Measurements from ENCODE around the gene B4GALNT1.
"Not testable (repeated sequence)": the region's sequence is repeated elsewhere in the genome, so short reads cannot be mapped to it uniquely, and the experiment has no call there.

The B4GALNT1 gene

DNA sequence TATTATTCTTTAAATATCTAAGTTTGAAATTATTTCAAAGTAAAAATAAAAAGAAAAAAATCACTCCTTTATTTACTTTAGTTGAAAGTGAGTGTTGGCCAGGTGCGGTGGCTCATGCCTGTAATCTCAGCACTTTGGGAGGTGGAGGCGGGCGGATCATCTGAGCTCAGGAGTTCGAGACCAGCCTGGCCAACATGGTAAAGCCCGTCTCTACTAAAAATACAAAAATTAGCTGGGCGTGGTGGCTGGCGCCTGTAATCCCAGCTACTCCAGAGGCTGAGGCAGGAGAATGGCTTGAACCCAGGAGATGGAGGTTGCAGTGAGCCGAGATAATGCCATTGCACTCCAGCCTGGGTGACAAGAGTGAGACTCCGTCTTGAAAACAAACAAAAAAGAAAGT, 3.7 kb upstream of the B4GALNT1 start:
- not testable (repeated sequence) for DNase-seq

GRCh38 chr12:57632073-57632957, 686 bp downstream of the B4GALNT1 start:
- DNase-seq = no peak

GRCh38 chr12:57631566-57632072, 1.4 kb downstream of the B4GALNT1 start:
- DNase-seq = no peak

GRCh38 chr12:57630891-57631433, 2.0 kb downstream of the B4GALNT1 start:
- DNase-seq = peak; percentile 18

GRCh38 chr12:57629897-57630471, 3.0 kb downstream of the B4GALNT1 start:
- no peak for DNase-seq

DNA sequence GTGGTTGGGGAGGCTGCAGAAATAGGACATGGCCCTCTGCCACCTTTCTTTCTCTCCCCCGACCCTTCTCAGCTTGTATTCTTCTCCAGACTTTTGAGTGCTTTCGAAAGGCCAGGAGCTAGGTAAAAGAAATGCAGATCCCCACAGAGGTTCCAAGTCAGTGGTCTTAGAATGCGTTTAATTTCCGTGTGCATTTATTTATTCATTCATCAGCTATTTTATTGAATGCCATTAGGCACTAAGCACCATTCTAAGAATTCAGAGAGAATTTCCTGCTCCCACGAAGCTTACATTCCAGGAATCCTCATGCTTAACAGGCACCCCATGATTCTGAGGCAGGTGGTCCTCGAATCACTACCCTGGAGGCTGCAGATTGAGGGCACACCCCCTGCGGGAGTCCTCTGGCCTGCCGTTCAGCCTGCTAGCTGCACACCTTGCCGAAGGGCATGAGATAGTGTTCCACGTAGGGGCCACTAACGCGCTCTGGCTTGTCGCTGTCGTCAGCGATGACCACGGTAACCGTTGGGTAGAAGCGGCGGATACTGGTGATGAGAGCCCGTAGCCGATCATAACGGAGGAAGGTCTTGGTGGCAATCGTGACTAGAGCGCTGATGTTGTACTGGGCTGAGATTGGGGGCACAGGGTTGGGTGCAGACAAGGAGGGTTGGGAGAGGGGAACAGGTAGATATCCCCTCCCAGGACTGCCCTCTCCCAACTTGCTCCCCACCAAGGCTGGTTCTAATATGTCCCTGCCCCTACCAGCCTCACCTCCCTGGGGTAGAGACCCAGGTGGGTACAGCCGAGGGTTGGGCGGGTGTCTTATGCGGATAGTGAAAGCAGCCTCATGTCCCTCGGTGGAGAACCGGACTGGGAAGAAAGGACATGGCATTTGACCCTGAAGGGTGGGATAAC, 4.5 kb downstream of the B4GALNT1 start:
- DNase-seq = no peak

GRCh38 chr12:57627501-57628279, 5.3 kb downstream of the B4GALNT1 start:
- DNase-seq = peak; percentile 44

DNA sequence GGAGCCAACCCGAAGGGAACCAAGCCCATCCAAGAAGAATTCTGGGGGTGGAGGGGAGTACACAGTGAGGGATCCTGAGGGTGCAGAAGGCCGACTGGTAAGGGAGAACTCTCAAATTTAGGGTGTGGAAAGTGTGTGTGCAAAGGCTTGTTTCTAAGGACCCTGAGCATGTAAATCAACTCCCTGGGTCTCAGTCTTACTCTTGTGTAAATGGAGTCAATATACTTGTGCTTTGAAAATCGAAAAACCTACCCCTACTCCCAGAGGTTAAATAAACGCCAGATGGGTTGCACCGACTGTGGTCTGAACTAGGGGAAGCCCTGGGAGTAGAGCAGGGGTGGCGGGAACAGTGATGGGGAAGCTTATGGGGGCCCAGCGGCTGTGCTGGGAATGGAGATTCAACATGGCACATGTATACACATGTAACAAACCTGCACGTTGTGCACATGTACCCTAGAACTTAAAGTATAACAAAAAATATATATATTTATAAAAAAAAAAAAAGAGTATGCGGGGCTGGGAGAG, 6.0 kb downstream of the B4GALNT1 start:
- no peak for DNase-seq

DNA sequence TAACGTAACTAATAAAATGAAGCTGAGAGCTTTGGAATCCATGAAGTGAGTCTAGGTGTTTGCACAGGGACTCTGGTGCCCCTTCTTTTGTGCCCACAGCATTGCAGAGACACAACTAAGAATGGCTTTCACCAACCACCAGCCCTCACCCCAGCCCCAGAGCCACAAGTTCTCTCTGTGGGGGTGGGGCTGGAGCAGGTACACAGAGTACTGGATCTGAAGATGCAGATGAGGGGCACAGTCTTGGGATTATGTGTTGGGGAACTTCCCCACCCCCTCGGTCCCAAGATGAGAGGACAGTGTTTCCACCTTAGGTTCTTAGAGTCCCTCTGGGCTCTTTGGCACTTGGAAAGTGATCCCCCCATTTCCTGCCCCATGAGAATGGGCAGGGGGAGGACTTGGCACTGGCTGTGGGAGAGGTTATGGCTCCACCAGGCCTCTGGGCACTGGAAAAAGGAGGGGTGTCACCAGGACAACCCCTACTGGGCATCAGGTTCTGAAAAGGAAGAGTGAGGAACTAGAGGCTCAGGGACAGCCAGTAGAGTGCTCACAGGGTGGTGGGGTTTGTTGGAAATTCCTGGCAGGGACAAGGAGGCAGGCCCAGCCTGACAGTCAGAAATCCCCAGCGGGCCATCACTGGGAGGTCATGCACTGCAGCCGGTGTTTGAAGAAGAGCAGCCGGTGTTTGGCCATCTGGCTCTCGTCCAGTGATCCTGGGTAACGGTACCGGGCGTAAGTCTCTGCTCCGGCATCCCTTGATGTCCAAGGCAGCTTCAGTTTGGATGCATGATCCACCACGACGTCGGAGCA, 6.7 kb downstream of the B4GALNT1 start:
- no peak for DNase-seq

DNA sequence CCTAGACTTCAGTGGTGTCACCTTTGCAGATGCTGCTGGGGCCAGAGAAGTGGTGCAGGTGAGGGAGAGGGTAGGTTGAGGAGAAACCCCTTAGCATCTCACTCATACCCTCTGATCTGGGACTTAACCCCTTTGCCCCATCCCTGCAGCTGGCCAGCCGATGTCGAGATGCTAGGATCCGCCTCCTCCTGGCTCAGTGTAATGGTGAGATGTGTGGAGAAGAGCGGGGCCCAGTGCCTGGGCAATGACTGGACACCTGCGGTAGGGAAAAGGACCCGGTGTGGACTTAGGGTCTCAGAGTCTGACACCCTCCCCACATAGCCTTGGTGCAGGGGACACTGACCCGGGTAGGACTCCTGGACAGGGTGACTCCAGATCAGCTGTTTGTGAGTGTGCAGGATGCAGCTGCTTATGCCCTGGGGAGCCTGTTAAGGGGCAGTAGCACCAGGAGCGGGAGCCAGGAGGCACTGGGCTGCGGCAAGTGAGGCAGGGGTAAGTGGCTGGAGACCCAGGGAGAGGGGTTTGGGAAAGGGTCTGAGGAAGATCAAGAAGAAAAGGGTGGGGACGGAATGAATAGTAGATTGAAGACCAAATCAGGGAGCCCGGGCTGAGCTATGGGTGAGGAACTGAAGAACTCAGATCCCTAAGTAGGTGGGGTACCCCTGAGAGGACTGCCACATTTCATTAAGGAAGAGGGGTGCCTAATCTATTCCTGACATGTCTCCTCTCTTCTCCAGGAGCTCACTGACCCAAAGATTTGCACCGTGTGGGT, 7.6 kb downstream of the B4GALNT1 start:
- DNase-seq = no peak

GRCh38 chr12:57624441-57625220, 8.4 kb downstream of the B4GALNT1 start:
- DNase-seq = no peak

GRCh38 chr12:57623811-57624390, 9.1 kb downstream of the B4GALNT1 start:
- no peak for DNase-seq

GRCh38 chr12:57623385-57623784, 9.6 kb downstream of the B4GALNT1 start:
- DNase-seq = no peak

GRCh38 chr12:57622293-57623245, 10.4 kb downstream of the B4GALNT1 start:
- DNase-seq = no peak

- DNase-seq = peak; percentile 82
Measured at GRCh38 chr12:57621497-57622292, 11.3 kb downstream of the B4GALNT1 start.

- DNase-seq = no peak
Measured at GRCh38 chr12:57620936-57621496, 12.0 kb downstream of the B4GALNT1 start.

All from right forelimb (tissue), 1 donor.